ENCODE results near the gene TOR3A. TPM values are rescaled to one million over a fixed set of nuclear protein-coding genes. Genes with fewer than 3 reads are reported as not detected.
"Not testable (repeated sequence)": the region's sequence is repeated elsewhere in the genome, so short reads cannot be mapped to it uniquely, and the experiment has no call there.

TOR3A gene
- total and polyA plus RNA-seq, 7 donors, result 8.3 to 53.5 (median 38.8) TPM

GRCh38 chr1:179126338-179127060 is 44.6 kb downstream of the TOR3A start:
- no peak overlapping the region for H3K4me3 ChIP-seq
- peaks cover 0 to 21% (median 5%) of the 10 kb centered on the region in 4 donors for H3K4me1 ChIP-seq
- no peaks in the 10 kb centered on the region for H3K27me3 ChIP-seq
- DNase-seq, result no peak
- TF ChIP-seq POLR2AphosphoS5 (IDR thresholded peaks at IDR 0.05) (no peak), CTCF (IDR thresholded peaks at IDR 0.05) (no peak), EP300 (IDR thresholded peaks at IDR 0.05) (no peak), POLR2A (IDR thresholded peaks at IDR 0.05) (no peak)
- peak overlapping the region in 2 of 4 donors; percentile 33 to 36 for H3K27ac ChIP-seq
- 89 to 94% methylated on average over 8 of the region's 8 CpGs for WGBS, 2 donors
- peaks cover 0 to 32% (median under 1%) of the 10 kb centered on the region in 4 donors for H3K36me3 ChIP-seq
- intact Hi-C loops (cut with DNase I), result loop anchor here (5.0 kb wide), 1 partner anchor 101 kb away; the partner anchor contains the start of gene ABL2
- no peaks in the 10 kb centered on the region for H3K9me3 ChIP-seq

- TF ChIP-seq POLR2AphosphoS5 (IDR thresholded peaks at IDR 0.05), result no peak
- no peak for TF ChIP-seq EP300 (IDR thresholded peaks at IDR 0.05)
- no peak for TF ChIP-seq POLR2A (IDR thresholded peaks at IDR 0.05)
- no peak for DNase-seq
- Histone ChIP-seq H3K36me3 (peaks cover 0 to 31% (median 0%) of the 10 kb centered on the region in 4 donors), H3K4me3 (no peak overlapping the region), H3K27ac (peak overlapping the region in 2 of 4 donors; percentile 33 to 36), H3K9me3 (no peaks in the 10 kb centered on the region), H3K27me3 (no peaks in the 10 kb centered on the region), H3K4me1 (peaks cover 0 to 25% (median 5%) of the 10 kb centered on the region in 4 donors)
- intact Hi-C loops (cut with DNase I), result loop anchor here (5.0 kb wide), 1 partner anchor 100 kb away; the partner anchor contains the start of gene ABL2
- 92 to 93% methylated on average over 5 of the region's 5 CpGs for WGBS, 2 donors
These were observed 45.5 kb downstream of the TOR3A start for GRCh38 chr1:179127163-179127895.

GRCh38 chr1:179128520-179128919 is 46.6 kb downstream of the TOR3A start:
- intact Hi-C loops (cut with DNase I), result loop anchor here (5.0 kb wide), 1 partner anchor 99 kb away; the partner anchor contains the start of gene ABL2
- no peak overlapping the region for H3K27ac ChIP-seq
- WGBS, 2 donors, result 95 to 96% methylated on average over 4 of the region's 4 CpGs
- TF ChIP-seq POLR2AphosphoS5 (IDR thresholded peaks at IDR 0.05) (no peak), POLR2A (IDR thresholded peaks at IDR 0.05) (no peak), EP300 (IDR thresholded peaks at IDR 0.05) (no peak), CTCF (IDR thresholded peaks at IDR 0.05) (no peak)
- peaks cover 0 to 25% (median 5%) of the 10 kb centered on the region in 4 donors for H3K4me1 ChIP-seq
- H3K36me3 ChIP-seq, result peaks cover 0 to 25% (median 0%) of the 10 kb centered on the region in 4 donors
- H3K4me3 ChIP-seq, result no peak overlapping the region
- H3K27me3 ChIP-seq, result no peaks in the 10 kb centered on the region
- no peak for DNase-seq
- no peaks in the 10 kb centered on the region for H3K9me3 ChIP-seq

- Histone ChIP-seq H3K36me3 (peaks cover 0 to 21% (median 0%) of the 10 kb centered on the region in 4 donors), H3K27ac (peak overlapping the region; percentile 35 to 68 (median 66)), H3K9me3 (no peaks in the 10 kb centered on the region), H3K4me3 (peak overlapping the region; percentile 10 to 35 (median 25)), H3K27me3 (no peaks in the 10 kb centered on the region), H3K4me1 (peaks cover 0 to 25% (median 5%) of the 10 kb centered on the region in 4 donors)
- TF ChIP-seq CTCF (IDR thresholded peaks at IDR 0.05), result no peak
- TF ChIP-seq POLR2AphosphoS5 (IDR thresholded peaks at IDR 0.05), result peak in 1 of 4 donors; percentile 5
- WGBS, 2 donors, result 75 to 78% methylated on average over 10 of the region's 10 CpGs
- intact Hi-C loops (cut with DNase I), result loop anchor here (5.0 kb wide), 1 partner anchor 97 kb away; the partner anchor contains the start of gene ABL2
- no peak for DNase-seq
These were observed 48.0 kb downstream of the TOR3A start for GRCh38 chr1:179129702-179130473.

- DNase-seq; intact Hi-C loops (cut with DNase I); H3K27me3 ChIP-seq; H3K9me3 ChIP-seq; H3K27ac ChIP-seq; H3K4me3 ChIP-seq: not testable (repeated sequence)
- 95 to 97% methylated on average over 23 to 25 of the region's 27 CpGs for WGBS, 2 donors
- Histone ChIP-seq H3K4me1 (peaks cover 0 to 25% (median 19%) of the 10 kb centered on the region in 4 donors), H3K36me3 (peaks cover 0 to 11% (median 0%) of the 10 kb centered on the region in 4 donors)
These were observed 53.3 kb downstream of the TOR3A start for GRCh38 chr1:179135168-179135567.

- H3K27ac ChIP-seq; H3K4me3 ChIP-seq; DNase-seq; H3K27me3 ChIP-seq; H3K36me3 ChIP-seq; H3K9me3 ChIP-seq; intact Hi-C loops (cut with DNase I): not testable (repeated sequence)
- H3K4me1 ChIP-seq, result peaks cover 0 to 28% (median 21%) of the 10 kb centered on the region in 4 donors
- WGBS, 2 donors, result 95 to 98% methylated on average over 25 of the region's 28 CpGs
These were observed 53.8 kb downstream of the TOR3A start for GRCh38 chr1:179135707-179136106.
